Measurements from ENCODE around the gene GTF3C5.
"Not testable (repeated sequence)": the region's sequence is repeated elsewhere in the genome, so short reads cannot be mapped to it uniquely, and the experiment has no call there.

GTF3C5 gene

GRCh38 chr9:132997591-132997990, 33.2 kb upstream of the GTF3C5 start:
- no peak for DNase-seq

DNA sequence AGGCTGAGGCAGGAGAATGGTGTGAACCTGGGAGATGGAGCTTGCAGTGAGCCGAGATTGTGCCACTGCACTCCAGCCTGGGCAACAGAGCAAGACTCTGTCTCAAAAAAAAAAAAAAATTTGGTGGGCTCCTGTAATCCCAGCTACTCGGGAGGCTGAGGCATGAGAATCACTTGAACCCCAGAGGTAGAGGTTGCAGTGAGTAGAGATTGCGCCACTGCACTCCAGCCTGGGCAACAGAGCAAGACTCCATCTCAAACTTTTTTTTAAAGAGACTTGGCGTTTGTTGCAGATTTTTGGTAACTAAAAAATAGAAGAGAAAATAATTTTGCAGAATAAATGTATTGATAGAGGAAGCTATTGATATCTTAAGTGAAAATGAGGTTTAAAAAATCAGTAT, 32.6 kb upstream of the GTF3C5 start:
- DNase-seq: not testable (repeated sequence)

GRCh38 chr9:132998831-132999635, 31.8 kb upstream of the GTF3C5 start:
- DNase-seq: no peak

- no peak for DNase-seq
Measured at GRCh38 chr9:133002147-133003070, 28.4 kb upstream of the GTF3C5 start.

- no peak for DNase-seq
Measured at GRCh38 chr9:133003071-133003461, 27.7 kb upstream of the GTF3C5 start.

DNA sequence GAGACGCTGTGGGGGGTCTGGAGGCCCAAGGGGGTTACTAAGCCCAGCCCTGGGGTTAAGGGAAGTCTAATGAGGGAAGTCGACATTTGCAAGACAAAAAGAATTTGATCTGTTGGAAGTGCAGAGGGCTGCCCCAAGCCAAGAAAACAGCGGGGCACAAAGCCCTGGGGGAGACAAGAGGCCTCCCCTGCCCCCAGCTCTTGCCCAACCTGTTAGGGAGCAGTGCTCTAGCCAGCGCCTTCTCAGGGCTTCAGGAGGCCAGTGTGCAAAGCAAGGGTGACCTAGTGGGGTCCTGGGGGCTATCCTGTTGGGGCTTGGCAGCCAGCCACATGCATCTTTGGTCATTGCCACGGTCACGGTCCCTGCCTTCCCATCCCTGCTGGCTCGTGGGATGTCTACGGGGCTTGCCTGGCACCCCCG, 27.1 kb upstream of the GTF3C5 start:
- DNase-seq: no peak

GRCh38 chr9:133004091-133004998, 26.5 kb upstream of the GTF3C5 start:
- DNase-seq: no peak

DNA sequence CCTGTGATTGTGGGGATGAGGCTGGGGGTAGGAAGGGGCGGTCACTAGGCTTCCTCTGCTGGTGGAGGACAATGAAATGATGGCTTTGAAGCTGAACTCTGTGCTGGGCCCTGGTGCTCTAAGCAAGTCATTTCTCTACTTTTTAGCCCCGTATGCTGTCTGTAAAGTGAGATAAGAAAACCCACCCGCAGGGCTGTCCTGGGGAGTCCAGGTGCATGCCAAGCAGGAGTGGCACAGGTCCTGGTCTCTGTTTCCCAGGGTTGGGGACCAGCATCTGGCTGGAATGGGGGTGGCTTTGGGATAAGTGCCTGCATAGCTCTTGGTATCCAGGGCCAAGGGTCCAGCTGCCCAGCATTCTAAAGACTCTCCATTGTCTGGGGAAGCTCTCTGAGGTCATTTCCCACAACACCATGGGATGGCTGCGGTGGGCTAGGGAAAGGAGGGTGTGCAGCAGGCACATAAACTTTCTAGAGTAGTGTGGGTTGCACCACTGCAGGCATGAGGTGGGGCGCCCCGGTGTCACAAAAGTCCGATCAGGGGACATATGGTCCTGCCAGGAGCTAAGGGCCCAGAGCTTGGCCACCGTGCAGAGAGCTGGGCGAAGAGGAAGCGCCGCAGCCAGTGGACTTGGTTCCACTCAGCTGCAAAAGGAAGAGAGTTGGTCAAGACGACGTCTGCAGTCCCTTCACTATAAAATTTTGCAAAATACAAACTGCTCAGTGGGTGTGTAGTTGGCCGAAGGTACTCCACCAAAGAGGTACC, 25.6 kb upstream of the GTF3C5 start:
- DNase-seq: no peak

DNA sequence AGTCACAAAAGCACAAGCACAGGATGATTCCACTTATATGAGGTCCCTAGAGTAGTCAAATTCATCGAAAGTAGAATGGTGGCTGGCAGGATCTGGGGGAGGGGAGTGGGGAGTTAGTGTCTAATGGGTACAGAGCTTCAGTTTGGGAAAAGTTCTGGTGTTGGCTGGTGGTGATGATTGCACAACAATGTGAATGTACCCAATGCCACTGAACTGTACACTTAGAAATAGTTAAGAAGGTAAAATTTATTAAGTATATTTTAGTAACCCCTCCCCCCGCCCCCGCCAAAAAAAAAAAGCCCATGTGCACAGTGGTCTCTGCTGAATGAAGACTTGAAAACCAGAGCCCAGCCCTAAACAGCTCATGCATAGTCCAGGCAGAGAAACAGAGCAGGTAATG, 24.8 kb upstream of the GTF3C5 start:
- DNase-seq: no peak

GRCh38 chr9:133006731-133007352, 24.0 kb upstream of the GTF3C5 start:
- no peak for DNase-seq

GRCh38 chr9:133008406-133008805, 22.4 kb upstream of the GTF3C5 start:
- DNase-seq: no peak

DNA sequence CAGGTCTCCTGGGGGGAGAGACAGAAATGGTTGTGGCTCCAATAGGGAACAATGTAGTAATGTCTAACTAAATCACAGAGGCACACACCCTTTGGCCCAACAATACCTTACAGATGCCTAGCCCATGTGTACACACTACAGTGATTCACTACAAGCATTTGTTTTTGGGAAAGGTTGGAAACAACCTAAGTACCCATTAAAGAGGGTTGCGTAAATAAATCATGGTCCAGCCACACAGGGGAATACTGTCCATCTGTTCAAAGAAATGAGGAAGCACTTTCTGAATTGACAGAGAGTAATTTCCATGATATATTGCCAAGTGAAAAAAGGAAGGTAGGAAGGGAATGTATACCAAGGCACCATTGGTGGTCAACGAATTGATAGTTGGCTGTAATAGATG, 22.0 kb upstream of the GTF3C5 start:
- DNase-seq: no peak

GRCh38 chr9:133009906-133010582, 20.8 kb upstream of the GTF3C5 start:
- DNase-seq: no peak

DNA sequence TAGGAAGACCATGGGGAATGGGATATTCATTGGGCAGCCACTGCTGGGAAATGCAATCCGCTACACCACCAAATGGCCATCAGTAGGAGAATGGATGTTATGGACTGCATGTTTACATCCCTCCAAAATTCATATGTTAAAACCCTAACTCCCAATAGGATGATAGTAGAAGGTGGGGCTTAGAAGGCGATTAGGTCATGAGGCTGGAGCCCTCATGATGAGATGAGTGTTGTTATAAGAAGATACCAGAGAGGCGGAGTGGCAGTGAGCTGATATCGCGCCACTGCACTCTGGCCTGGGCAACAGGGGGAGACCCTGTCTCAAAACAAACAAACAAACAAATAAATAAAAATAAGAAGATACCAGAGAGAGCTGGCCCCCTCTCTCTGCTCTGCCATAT, 16.1 kb upstream of the GTF3C5 start:
- no peak for DNase-seq

- peak; percentile 5 to 43 for DNase-seq
Measured at GRCh38 chr9:133023117-133023890, 7.5 kb upstream of the GTF3C5 start.

DNA sequence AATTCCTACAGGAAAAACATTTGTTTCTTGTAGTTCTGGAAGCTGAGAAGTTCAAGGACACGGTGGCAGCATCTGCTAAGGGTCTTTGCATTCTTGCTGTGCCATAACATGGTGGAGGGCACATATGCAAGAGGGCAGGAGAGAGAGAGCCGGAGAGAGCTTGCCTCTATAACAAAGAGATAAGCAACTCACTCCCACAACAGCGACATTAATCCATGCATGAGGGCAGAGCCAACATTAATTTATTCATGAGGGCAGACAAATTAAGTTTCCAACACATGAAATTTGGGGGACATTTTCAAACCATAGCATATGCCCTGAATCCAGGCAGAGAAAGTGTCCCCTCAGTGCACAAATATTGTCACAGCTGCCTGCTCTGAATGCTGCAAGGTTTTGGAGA, 4.4 kb upstream of the GTF3C5 start:
- DNase-seq: no peak

- DNase-seq: no peak
Measured at GRCh38 chr9:133027134-133027533, 3.7 kb upstream of the GTF3C5 start.

DNA sequence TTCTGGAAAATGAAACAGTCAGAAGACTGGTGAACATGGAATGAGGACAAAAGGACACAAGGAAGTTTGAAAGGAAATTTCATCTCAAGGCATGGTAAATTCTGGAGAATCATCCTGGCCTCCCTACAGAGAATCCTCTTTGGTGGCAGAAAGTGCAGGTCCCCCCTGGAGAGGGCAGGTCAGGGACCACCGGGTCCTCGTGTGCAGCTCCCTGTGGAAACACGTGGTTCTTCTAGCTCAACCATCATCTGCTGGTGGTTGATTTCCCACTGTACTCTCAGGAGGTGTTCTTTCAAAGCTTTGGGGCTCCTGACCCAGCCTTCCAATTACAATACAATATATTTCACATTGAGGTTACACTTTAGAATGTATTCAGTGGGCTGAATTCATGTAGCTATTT, 2.6 kb upstream of the GTF3C5 start:
- DNase-seq: no peak

DNA sequence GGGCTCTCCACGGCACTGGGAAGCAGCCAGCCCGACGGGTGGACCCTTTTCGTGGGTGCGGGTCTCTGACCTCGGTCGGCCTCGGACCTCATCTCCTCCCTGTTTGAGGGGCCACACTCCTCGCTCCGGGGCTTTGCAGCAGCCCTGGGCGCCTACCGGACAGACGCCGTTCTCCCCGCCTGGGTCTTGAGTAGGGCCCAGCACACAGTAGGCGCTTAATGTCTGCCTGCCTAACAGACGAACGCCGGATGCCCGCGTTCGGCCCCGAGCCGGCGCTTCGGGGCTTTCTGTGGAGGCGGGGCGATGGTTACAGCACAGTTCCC, 842 bp upstream of the GTF3C5 start:
- no peak for DNase-seq

- no peak for DNase-seq
Measured at GRCh38 chr9:133031130-133031422, 279 bp downstream of the GTF3C5 start.

GRCh38 chr9:133031496-133031911, 707 bp downstream of the GTF3C5 start:
- DNase-seq: no peak

Measured in CD4-positive, alpha-beta T cell treated with Interferon alpha-2 for 1 hour (primary cell).